AG04450 (cell line): ENCODE data around the gene CLDN15. TPM values are rescaled to one million over a fixed set of nuclear protein-coding genes. Genes with fewer than 3 reads are reported as not detected.
"Not testable (repeated sequence)": the region's sequence is repeated elsewhere in the genome, so short reads cannot be mapped to it uniquely, and the experiment has no call there.

ENCODE experiments used
- CTCF ChIA-PET: fragments of 300-600, 350-600 bp; formaldehyde crosslinking; extraction: SDS; loops from one replicate; lab custom pipeline; 2022; ENCODE audit warnings: antibody characterized with exemption, inconsistent platforms; lab: Charles Lee
- POLR2A ChIA-PET: fragments of 350-600 bp; formaldehyde crosslinking; extraction: SDS; loops from one replicate; lab custom pipeline; 2021; ENCODE audit warnings: antibody characterized with exemption, inconsistent platforms; lab: Yijun Ruan, JAX
- DNase-seq: peaks from one replicate; pipeline ENCODE4 v3.0.0-alpha.2; 2011; ENCODE audit warnings: low read depth, low spot score
- H3K27ac ChIP-seq: one replicate; pipeline ENCODE4 v1.5.1; 2012; ENCODE audit warnings: low read depth, low read length, control low read depth
- H3K27me3 ChIP-seq: one replicate; pipeline ENCODE4 v1.6.0; 2012; ENCODE audit warnings: low read length; ENCODE audit not compliant: control insufficient read depth, insufficient read depth
- H3K4me3 ChIP-seq: 2 replicates; pipeline ENCODE4 v1.5.1; 2011; ENCODE audit warnings: mild to moderate bottlenecking, low read depth, low read length, control low read depth
- H3K9me3 ChIP-seq: 2 replicates; pipeline ENCODE4 v1.5.1; 2012; ENCODE audit warnings: low read length; ENCODE audit not compliant: control insufficient read depth, insufficient read depth
- polyA plus RNA-seq: library from polyadenylated mRNA; depleted of rRNA; stranded (reverse); fragments of >200 nt; gene quantifications from 2 replicates; pipeline ENCODE4 v1.2.3, GENCODE V29; 2011
- TF ChIP-seq, protein P1 (sequence below): IDR thresholded peaks from 2 replicates; pipeline ENCODE4 v1.5.1; 2011; ENCODE audit warnings: low read depth, low read length, control low read depth, inconsistent platforms

Gene CLDN15
- polyA plus RNA-seq, 1 experiment, result 3.3 TPM

DNA sequence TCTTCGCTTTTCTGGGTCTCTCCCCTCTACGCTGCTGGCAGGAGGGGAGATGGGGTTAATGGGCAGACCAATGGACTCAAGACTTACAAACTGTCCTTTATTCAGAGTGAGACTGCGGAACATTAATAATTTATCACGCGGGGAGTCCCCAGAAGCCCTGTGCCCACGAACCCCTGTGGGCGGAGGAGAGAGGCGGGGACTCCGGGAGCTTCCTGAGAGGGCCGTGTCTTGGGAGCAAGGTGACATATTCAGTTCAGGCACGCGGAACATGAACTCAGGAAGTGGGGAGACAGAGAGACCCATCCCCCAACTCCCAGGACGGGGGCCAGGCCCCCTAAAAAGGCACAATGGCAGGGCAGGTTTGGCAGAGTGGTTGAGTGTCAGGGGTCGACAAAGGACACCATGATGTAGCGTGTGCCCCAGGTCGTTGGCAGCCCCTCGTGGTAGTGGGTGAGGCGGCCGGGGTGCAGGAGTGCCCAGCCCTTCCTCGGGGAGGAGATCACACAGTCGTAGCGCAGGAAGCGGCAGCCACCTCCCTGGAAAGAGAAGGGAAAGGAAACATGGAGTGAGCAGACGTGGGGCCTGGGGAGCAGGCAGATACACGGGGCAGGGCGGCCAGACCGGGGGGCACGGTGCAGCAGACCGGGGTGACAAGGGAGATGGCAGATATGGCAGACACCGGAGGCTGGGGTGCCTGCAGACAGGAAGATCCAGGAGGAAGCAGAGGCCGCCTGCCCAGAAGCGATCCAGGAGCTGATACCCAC, 31.5 kb downstream of the CLDN15 start:
- ChIA-PET POLR2A (no interaction called here), CTCF (no interaction called here)
- no peak overlapping the region for H3K4me3 ChIP-seq
- H3K9me3 ChIP-seq, result no peaks in the 10 kb centered on the region; the same call in 1 of the 2 replicates
- TF ChIP-seq, protein P1, sequence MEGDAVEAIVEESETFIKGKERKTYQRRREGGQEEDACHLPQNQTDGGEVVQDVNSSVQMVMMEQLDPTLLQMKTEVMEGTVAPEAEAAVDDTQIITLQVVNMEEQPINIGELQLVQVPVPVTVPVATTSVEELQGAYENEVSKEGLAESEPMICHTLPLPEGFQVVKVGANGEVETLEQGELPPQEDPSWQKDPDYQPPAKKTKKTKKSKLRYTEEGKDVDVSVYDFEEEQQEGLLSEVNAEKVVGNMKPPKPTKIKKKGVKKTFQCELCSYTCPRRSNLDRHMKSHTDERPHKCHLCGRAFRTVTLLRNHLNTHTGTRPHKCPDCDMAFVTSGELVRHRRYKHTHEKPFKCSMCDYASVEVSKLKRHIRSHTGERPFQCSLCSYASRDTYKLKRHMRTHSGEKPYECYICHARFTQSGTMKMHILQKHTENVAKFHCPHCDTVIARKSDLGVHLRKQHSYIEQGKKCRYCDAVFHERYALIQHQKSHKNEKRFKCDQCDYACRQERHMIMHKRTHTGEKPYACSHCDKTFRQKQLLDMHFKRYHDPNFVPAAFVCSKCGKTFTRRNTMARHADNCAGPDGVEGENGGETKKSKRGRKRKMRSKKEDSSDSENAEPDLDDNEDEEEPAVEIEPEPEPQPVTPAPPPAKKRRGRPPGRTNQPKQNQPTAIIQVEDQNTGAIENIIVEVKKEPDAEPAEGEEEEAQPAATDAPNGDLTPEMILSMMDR, result no peak
- peaks cover 23% of the 10 kb centered on the region for H3K27me3 ChIP-seq
- no peak for DNase-seq
- H3K27ac ChIP-seq, result no peak overlapping the region

DNA sequence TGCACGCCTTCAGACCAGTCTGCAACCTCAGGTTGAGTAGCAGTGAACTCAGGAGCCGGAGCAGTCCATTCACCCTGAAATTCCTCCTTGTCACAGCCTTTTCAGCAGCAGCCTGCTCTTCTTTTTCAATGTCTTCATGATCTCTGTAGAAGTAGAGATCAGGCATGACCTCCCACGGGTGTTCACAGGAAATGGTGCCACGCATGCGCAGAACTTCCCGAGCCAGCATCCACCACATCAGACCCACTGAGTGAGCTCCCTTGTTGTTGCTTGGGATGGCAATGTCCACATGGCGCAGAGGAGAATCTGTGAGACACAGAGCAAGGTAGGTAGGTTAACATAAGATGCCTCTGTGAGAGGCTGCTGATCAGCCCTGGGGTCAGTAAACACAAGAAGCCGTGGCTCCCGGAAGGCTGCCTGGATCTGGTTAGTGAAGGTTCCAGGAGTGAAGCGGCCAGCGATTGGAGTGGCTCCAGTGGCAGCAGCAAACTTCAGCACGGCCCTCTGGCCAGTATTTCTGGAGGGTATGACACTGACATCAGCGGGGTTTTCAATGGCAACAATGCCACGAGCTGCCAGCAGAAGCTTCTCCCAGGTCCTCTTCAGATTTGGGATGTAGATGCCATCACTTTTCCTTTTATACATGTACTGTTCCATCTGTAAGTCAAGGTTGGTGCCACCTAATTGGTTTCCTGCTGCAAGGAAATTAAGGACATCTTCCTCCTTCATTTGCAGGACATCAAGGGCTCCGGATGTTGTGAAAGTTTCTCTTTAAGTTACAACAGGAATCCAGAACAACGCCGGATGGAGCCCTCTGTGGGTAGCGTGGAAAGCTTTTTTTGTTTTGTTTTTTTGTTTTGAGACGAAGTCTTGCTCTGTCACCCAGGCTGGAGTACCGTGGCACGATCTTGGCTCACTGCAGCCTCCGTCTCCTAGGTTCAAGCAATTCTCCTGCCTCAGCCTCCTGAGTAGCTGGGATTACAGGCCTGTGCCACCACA, 33.6 kb downstream of the CLDN15 start:
- DNase-seq, POLR2A ChIA-PET, H3K9me3 ChIP-seq, H3K27ac ChIP-seq, H3K4me3 ChIP-seq: not testable (repeated sequence)
- peaks cover 33% of the 10 kb centered on the region for H3K27me3 ChIP-seq
- CTCF ChIA-PET, result interaction anchor here (1.2 to 3.4 kb wide), 2 partner anchors 12 kb away, joined by 13 to 30 read pairs; no protein-coding TSS in a partner anchor

DNA sequence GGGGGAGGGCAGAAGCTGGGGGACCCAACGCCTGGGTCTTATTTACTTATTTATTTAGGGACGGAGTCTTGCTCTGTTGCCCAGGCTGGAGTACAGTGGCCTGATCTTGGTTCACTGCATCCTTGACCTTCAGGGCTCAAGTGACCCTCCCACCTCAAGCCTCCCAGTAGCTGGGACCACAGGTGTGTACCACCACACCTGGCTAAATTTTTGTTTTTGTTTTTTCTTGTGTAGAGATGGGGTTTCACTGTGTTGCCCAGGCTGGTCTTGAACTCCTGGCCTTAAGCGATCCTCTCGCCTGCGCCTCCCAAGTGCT, 35.0 kb downstream of the CLDN15 start:
- TF ChIP-seq, protein P1, result no peak
- ChIA-PET POLR2A (interaction anchor here (0.6 kb wide), 1 partner anchor 24 kb away, joined by 6 read pairs; no protein-coding TSS in a partner anchor), CTCF (interaction anchor here (3.4 kb wide), 1 partner anchor 10 kb away, joined by 30 read pairs; no protein-coding TSS in a partner anchor)
- Histone ChIP-seq H3K27me3 (peaks cover 39% of the 10 kb centered on the region), H3K4me3 (no peak overlapping the region), H3K9me3 (no peaks in the 10 kb centered on the region; the same call in 1 of the 2 replicates), H3K27ac (no peak overlapping the region)
- no peak for DNase-seq

DNA sequence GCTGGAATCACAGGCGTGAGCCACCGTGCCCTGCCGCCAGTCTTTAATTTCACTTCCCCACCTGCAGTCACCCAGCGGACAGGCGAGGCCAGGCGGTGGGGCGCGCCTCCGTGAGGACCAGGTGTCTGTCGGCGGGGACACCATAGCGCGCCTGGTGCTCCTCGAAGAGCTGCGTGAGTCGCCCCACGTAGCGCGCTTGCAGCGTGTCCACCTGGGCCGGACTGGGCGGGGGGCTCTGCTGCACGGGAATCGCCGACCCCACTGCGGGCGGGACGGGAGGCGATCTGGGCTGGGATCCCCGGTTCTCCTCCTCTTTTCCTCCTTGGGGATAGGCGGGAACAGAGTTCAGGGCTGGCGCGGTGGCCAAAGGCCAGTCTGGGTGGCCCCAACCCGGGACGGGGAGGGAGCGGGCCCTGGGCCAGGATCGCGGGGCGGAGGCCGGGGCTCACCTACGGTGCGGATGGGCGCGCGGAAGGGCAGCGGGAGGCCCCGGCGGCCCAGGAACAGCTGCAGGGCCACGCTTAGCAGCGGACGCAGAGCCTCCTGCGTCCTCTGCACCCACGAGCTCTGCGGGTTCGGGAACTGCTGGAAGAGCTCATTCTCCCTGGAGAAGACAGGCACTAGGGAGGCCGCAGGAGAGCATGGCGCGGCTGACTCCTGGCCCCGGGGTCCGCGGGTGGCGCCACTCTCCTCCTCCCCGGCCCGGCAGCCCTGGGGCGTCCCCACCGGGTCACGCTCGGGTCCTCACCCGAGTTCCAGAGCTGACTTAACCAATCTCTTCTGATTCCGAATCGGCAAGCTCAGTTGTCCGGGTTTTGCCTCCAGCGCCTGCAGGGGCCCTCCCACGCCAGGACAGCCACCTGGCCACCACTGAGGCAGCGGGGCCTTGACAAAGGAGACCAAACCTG, 35.7 kb downstream of the CLDN15 start:
- DNase-seq, result no peak

More for the DNA sequence above, 35.7 kb downstream of the CLDN15 start:
- POLR2A ChIA-PET, result interaction anchor here (0.6 kb wide), 1 partner anchor 23 kb away, joined by 6 read pairs; no protein-coding TSS in a partner anchor
- H3K27me3 ChIP-seq, result peaks cover 39% of the 10 kb centered on the region
- CTCF ChIA-PET, result interaction anchor here (3.4 kb wide), 1 partner anchor 10 kb away, joined by 30 read pairs; no protein-coding TSS in a partner anchor
- no peaks in the 10 kb centered on the region; the same call in 1 of the 2 replicates for H3K9me3 ChIP-seq
- no peak overlapping the region for H3K27ac ChIP-seq
- TF ChIP-seq, protein P1, result no peak
- no peak overlapping the region for H3K4me3 ChIP-seq
